Fibroblast of lung (primary cell): ENCODE measurements around the gene WAS. TPM values are rescaled to one million over a fixed set of nuclear protein-coding genes. Genes with fewer than 3 reads are reported as not detected.

Experiments used
- DNase-seq, 2 donors: peaks; one replicate each; pipeline versions ENCODE4 v3.0.0 to v3.0.0-alpha.2; 2010; ENCODE audit warnings: low read depth in 2 of 2
- H2AFZ ChIP-seq: 2 replicates; pipeline ENCODE4 v1.5.1; 2012; ENCODE audit warnings: low read length, control low read depth, inconsistent platforms
- H3K27ac ChIP-seq: 2 replicates; pipeline ENCODE4 v1.5.1; 2011; ENCODE audit warnings: low read length, control low read depth; ENCODE audit not compliant: insufficient read depth
- H3K27me3 ChIP-seq: 2 replicates; pipeline ENCODE4 v1.5.1; 2011; ENCODE audit warnings: mild to moderate bottlenecking, low read length; ENCODE audit not compliant: control insufficient read depth, insufficient read depth
- H3K36me3 ChIP-seq: 2 replicates; pipeline ENCODE4 v1.5.1; 2011; ENCODE audit warnings: low read length; ENCODE audit not compliant: control insufficient read depth, insufficient read depth
- H3K4me1 ChIP-seq: 2 replicates; pipeline ENCODE4 v1.5.1; 2011; ENCODE audit warnings: low read length; ENCODE audit not compliant: control insufficient read depth, insufficient read depth; ENCODE audit errors: extremely low read depth
- H3K4me2 ChIP-seq: 2 replicates; pipeline ENCODE4 v1.5.1; 2011; ENCODE audit warnings: low read length, control low read depth; ENCODE audit not compliant: insufficient read depth; ENCODE audit errors: extremely low read depth
- H3K4me3 ChIP-seq, 4 experiments: fragments of 200-600 bp in 1 of 4; sonication (generic) in 1 of 4; replicated peaks in 1 of 4; 2 replicates each; pipeline ENCODE4 v1.5.1; 2011 to 2016; ENCODE audit warnings: low read length in 4 of 4, low read depth in 3 of 4, mild to moderate bottlenecking in 3 of 4, control low read depth in 2 of 4, inconsistent platforms in 1 of 4, mixed read lengths in 1 of 4; ENCODE audit not compliant: insufficient read depth in 1 of 4; ENCODE audit errors: control extremely low read depth in 1 of 4
- H3K79me2 ChIP-seq: 2 replicates; pipeline ENCODE4 v1.5.1; 2012; ENCODE audit warnings: mild to moderate bottlenecking, low read length, inconsistent platforms; ENCODE audit not compliant: control insufficient read depth, insufficient read depth
- H3K9ac ChIP-seq: 2 replicates; pipeline ENCODE4 v1.5.1; 2011; ENCODE audit warnings: mild to moderate bottlenecking, low read length, control low read depth; ENCODE audit not compliant: insufficient read depth
- H3K9me3 ChIP-seq: 2 replicates; pipeline ENCODE4 v1.5.1; 2012; ENCODE audit warnings: low read depth, low read length; ENCODE audit not compliant: control insufficient read depth, insufficient read depth
- H4K20me1 ChIP-seq: 2 replicates; pipeline ENCODE4 v1.5.1; 2011; ENCODE audit warnings: low read length; ENCODE audit not compliant: control insufficient read depth, insufficient read depth; ENCODE audit errors: extremely low read depth
- CTCF ChIP-seq, 2 donors: IDR thresholded peaks in 1 of 2; conservative IDR thresholded peaks in 1 of 2; 1 replicate in 1 of 2; 2 replicates in 1 of 2; pipeline ENCODE4 v1.5.1; 2011 to 2012; ENCODE audit warnings: low read length in 2 of 2, control low read depth in 1 of 2, inconsistent platforms in 1 of 2, low read depth in 1 of 2, mild to moderate bottlenecking in 1 of 2
- EZH2 ChIP-seq: IDR thresholded peaks from 2 replicates; pipeline ENCODE4 v1.5.1; 2012; ENCODE audit warnings: low read length, control low read depth, mild to moderate bottlenecking; ENCODE audit errors: missing control alignments
- polyA plus RNA-seq, 2 donors: library from polyadenylated mRNA; depleted of rRNA in 1 of 2; stranded (reverse) in 1 of 2; unstranded in 1 of 2; fragments of >200 nt; gene quantifications; 2 replicates each; pipeline ENCODE4 v1.2.1, GENCODE V29; 2011 to 2012; ENCODE audit warnings: missing spikeins in 1 of 2
- total RNA-seq: library from RNA; depleted of rRNA; stranded (reverse); fragments of >200 nt; gene quantifications from 2 replicates; pipeline ENCODE4 v1.2.1, GENCODE V29; 2014

WAS gene
- total and polyA plus RNA-seq, 2 donors (not counting 1 experiment from before 2014, with no cell fraction given): 0.07 to 0.17 TPM

- no peaks in the 10 kb centered on the region for H3K4me1 ChIP-seq
- H3K36me3 ChIP-seq: no peaks in the 10 kb centered on the region
These were observed 45.1 kb downstream of the WAS start for GRCh38 chrX:48728653-48729052.

GRCh38 chrX:48736303-48736702, 52.7 kb downstream of the WAS start:
- H3K27me3 ChIP-seq: no peaks in the 10 kb centered on the region
- H2AFZ ChIP-seq: peak overlapping the region; percentile 50
- H3K27ac ChIP-seq: no peak overlapping the region
- no peaks in the 10 kb centered on the region for H4K20me1 ChIP-seq
- H3K79me2 ChIP-seq: no peaks in the 10 kb centered on the region
- no peaks in the 10 kb centered on the region for H3K36me3 ChIP-seq
- H3K4me3 ChIP-seq: peak overlapping the region in 2 of 4 experiments; percentile 59 to 63
- H3K4me1 ChIP-seq: no peaks in the 10 kb centered on the region
- no peak for DNase-seq
- H3K9me3 ChIP-seq: no peaks in the 10 kb centered on the region
- no peak overlapping the region for H3K9ac ChIP-seq
- H3K4me2 ChIP-seq: peak overlapping the region; percentile 57
- TF ChIP-seq CTCF (conservative IDR thresholded peaks at IDR 0.05 in 1 of 2, IDR thresholded peaks at IDR 0.05 in 1 of 2; ENCODE audit: low read depth in 1 of 2, low read length in 2 of 2) (no peak), EZH2 (no peak)

More at GRCh38 chrX:48728653-48729052, 45.1 kb downstream of the WAS start:
- no peak for DNase-seq
- Histone ChIP-seq H3K4me3 (no peak overlapping the region), H4K20me1 (no peaks in the 10 kb centered on the region), H3K27ac (no peak overlapping the region), H3K9me3 (no peaks in the 10 kb centered on the region), H3K9ac (no peak overlapping the region), H3K4me2 (no peak overlapping the region), H3K79me2 (no peaks in the 10 kb centered on the region), H2AFZ (no peak overlapping the region), H3K27me3 (no peaks in the 10 kb centered on the region)
- no peak for TF ChIP-seq EZH2
- TF ChIP-seq CTCF (conservative IDR thresholded peaks at IDR 0.05 in 1 of 2, IDR thresholded peaks at IDR 0.05 in 1 of 2; ENCODE audit: low read depth in 1 of 2, low read length in 2 of 2): no peak

GRCh38 chrX:48736878-48737212, 53.2 kb downstream of the WAS start:
- H2AFZ ChIP-seq: peak overlapping the region; percentile 50
- H3K4me1 ChIP-seq: no peaks in the 10 kb centered on the region
- no peaks in the 10 kb centered on the region for H3K27me3 ChIP-seq
- no peak for DNase-seq
- H3K27ac ChIP-seq: no peak overlapping the region
- no peaks in the 10 kb centered on the region for H4K20me1 ChIP-seq
- no peak overlapping the region for H3K9ac ChIP-seq
- no peaks in the 10 kb centered on the region for H3K79me2 ChIP-seq
- H3K4me3 ChIP-seq: peak overlapping the region in 2 of 4 experiments; percentile 59 to 63
- H3K4me2 ChIP-seq: peak overlapping the region; percentile 57
- TF ChIP-seq CTCF (conservative IDR thresholded peaks at IDR 0.05 in 1 of 2, IDR thresholded peaks at IDR 0.05 in 1 of 2; ENCODE audit: low read depth in 1 of 2, low read length in 2 of 2) (no peak), EZH2 (no peak)
- no peaks in the 10 kb centered on the region for H3K36me3 ChIP-seq
- no peaks in the 10 kb centered on the region for H3K9me3 ChIP-seq
